A673 (cell line): ENCODE measurements around the gene SERPINB8. TPM values are rescaled to one million over a fixed set of nuclear protein-coding genes. Genes with fewer than 3 reads are reported as not detected.

ENCODE experiments used
- BruUV-seq: library from RNA; stranded (reverse); fragments of 400-500 nt; replicated peaks from 2 replicates; lab custom pipeline; 2021; lab: Mats Ljungman, UMichigan
- CTCF ChIA-PET: fragments of 300-600 bp; sonication (Branson Sonifier 250); formaldehyde crosslinking; loops from one replicate; lab custom pipeline; 2022; ENCODE audit warnings: antibody characterized with exemption; lab: Charles Lee
- POLR2A ChIA-PET: fragments of 300-600 bp; sonication (Branson Sonifier 250); formaldehyde crosslinking; loops from one replicate; lab custom pipeline; 2022; ENCODE audit warnings: antibody characterized with exemption; ENCODE audit not compliant: low non-redundant PET; lab: Charles Lee
- DNase-seq: peaks from one replicate; pipeline ENCODE4 v3.0.0-alpha.2; 2015; ENCODE audit warnings: low spot score
- H3K27ac ChIP-seq: fragments of 200-600 bp; sonication (generic); 2 replicates; pipeline ENCODE4 v1.5.1; 2016; ENCODE audit warnings: mixed run types, low read depth, mild to moderate bottlenecking, mixed read lengths, antibody characterized with exemption, low read length; ENCODE audit not compliant: poor library complexity, severe bottlenecking
- H3K27me3 ChIP-seq: fragments of 200-600 bp; sonication (generic); replicated peaks from 2 replicates; pipeline ENCODE4 v1.6.1; 2017; ENCODE audit warnings: mixed run types, low read depth, mild to moderate bottlenecking, mixed read lengths, antibody characterized with exemption, low read length; ENCODE audit not compliant: insufficient read depth, poor library complexity
- H3K36me3 ChIP-seq: fragments of 200-600 bp; sonication (generic); 2 replicates; pipeline ENCODE4 v1.6.1; 2016; ENCODE audit warnings: mixed run types, mild to moderate bottlenecking, mixed read lengths, antibody characterized with exemption, low read length; ENCODE audit not compliant: insufficient read depth, poor library complexity, severe bottlenecking
- H3K4me1 ChIP-seq: fragments of 200-600 bp; sonication (generic); 2 replicates; pipeline ENCODE4 v1.6.1; 2017; ENCODE audit warnings: mixed run types, mild to moderate bottlenecking, mixed read lengths, antibody characterized with exemption, low read length; ENCODE audit not compliant: insufficient read depth, poor library complexity, severe bottlenecking
- H3K4me3 ChIP-seq: fragments of 200-600 bp; sonication (generic); 2 replicates; pipeline ENCODE4 v1.5.1; 2016; ENCODE audit warnings: low read depth, mixed run types, mild to moderate bottlenecking, mixed read lengths, low read length; ENCODE audit not compliant: poor library complexity, severe bottlenecking
- H3K9me3 ChIP-seq: fragments of 200-600 bp; sonication (generic); 2 replicates; pipeline ENCODE4 v1.6.1; 2016; ENCODE audit warnings: mixed run types, low read depth, mild to moderate bottlenecking, mixed read lengths, antibody characterized with exemption, low read length; ENCODE audit not compliant: poor library complexity, severe bottlenecking
- CTCF ChIP-seq: fragments of 300-800, 200-600 bp; sonication (generic); conservative IDR thresholded peaks from 2 replicates; pipeline ENCODE4 v1.5.1; 2017; ENCODE audit warnings: low read depth, mild to moderate bottlenecking, antibody characterized with exemption, low read length, moderate library complexity, mixed read lengths
- EZH2 ChIP-seq: fragments of 200-600 bp; sonication (generic); IDR thresholded peaks from 2 replicates; pipeline ENCODE4 v1.6.1; 2017; ENCODE audit warnings: borderline replicate concordance, low read depth, mild to moderate bottlenecking, mixed read lengths, antibody characterized with exemption, low read length; ENCODE audit not compliant: poor library complexity, severe bottlenecking
- intact Hi-C: fragments of 100-400 bp; cut with micrococcal nuclease; formaldehyde crosslinking; loops from one replicate; pipeline ENCODE4 v1.10.0; 2022; ENCODE audit not compliant: unreplicated experiment
- total RNA-seq: library from RNA; stranded (reverse); gene quantifications from 2 replicates; pipeline ENCODE4 v1.2.3, GENCODE V29; 2021

SERPINB8 gene
- total RNA-seq, 1 experiment from 2014 or later = 26.4 TPM

- Histone ChIP-seq H3K36me3 (no peaks in the 10 kb centered on the region), H3K9me3 (no peaks in the 10 kb centered on the region), H3K27me3 (no peaks in the 10 kb centered on the region), H3K4me1 (no peaks in the 10 kb centered on the region), H3K27ac (no peak overlapping the region), H3K4me3 (no peak overlapping the region)
- ChIA-PET CTCF (no interaction called here), POLR2A (no interaction called here)
- TF ChIP-seq EZH2 (no peak), CTCF (no peak)
- BruUV-seq = no TSS peak
- no peak for DNase-seq
- intact Hi-C loops = no loop called here
These were observed 41.6 kb downstream of the SERPINB8 start for GRCh38 chr18:64011513-64011912.

GRCh38 chr18:64017870-64018269 lies 48.0 kb downstream of the SERPINB8 start:
- Histone ChIP-seq H3K4me3 (no peak overlapping the region), H3K27me3 (no peaks in the 10 kb centered on the region), H3K27ac (no peak overlapping the region), H3K36me3 (no peaks in the 10 kb centered on the region), H3K9me3 (no peaks in the 10 kb centered on the region), H3K4me1 (no peaks in the 10 kb centered on the region)
- intact Hi-C loops = no loop called here
- no peak for TF ChIP-seq EZH2
- TF ChIP-seq CTCF = peak; percentile 66
- CTCF ChIA-PET = interaction anchor here (0.5 kb wide), 1 partner anchor 82 kb away, joined by 3 read pairs; no protein-coding TSS in a partner anchor
- POLR2A ChIA-PET = no interaction called here
- BruUV-seq = no TSS peak
- DNase-seq = peak; percentile 63

GRCh38 chr18:64019922-64020756 lies 50.3 kb downstream of the SERPINB8 start:
- intact Hi-C loops = no loop called here
- Histone ChIP-seq H3K4me1 (no peaks in the 10 kb centered on the region), H3K27ac (no peak overlapping the region), H3K9me3 (no peaks in the 10 kb centered on the region), H3K4me3 (no peak overlapping the region), H3K27me3 (no peaks in the 10 kb centered on the region), H3K36me3 (no peaks in the 10 kb centered on the region)
- BruUV-seq = no TSS peak
- ChIA-PET CTCF (no interaction called here), POLR2A (no interaction called here)
- DNase-seq = peak; percentile 17
- TF ChIP-seq EZH2 (no peak), CTCF (no peak)
